ENCODE measurements around the gene PARL. TPM values are rescaled to one million over a fixed set of nuclear protein-coding genes. Genes with fewer than 3 reads are reported as not detected.

The PARL gene
- total RNA-seq, 1 experiment from 2014 or later, result 91.3 TPM

GRCh38 chr3:183819831-183820230 lies 64.8 kb downstream of the PARL start:
- Histone ChIP-seq H3K4me1 (peaks cover 5% of the 10 kb centered on the region; the same call in 1 of the 2 replicates), H3K4me3 (ENCODE audit: low read depth, low read length) (no peak overlapping the region), H3K9me3 (no peaks in the 10 kb centered on the region), H3K27me3 (replicated peaks; ENCODE audit: control insufficient read depth, insufficient read depth, low read length) (no peaks in the 10 kb centered on the region), H3K36me3 (ENCODE audit: control insufficient read depth, insufficient read depth, low read length) (no peaks in the 10 kb centered on the region)
- TF ChIP-seq CTCF (IDR thresholded peaks at IDR 0.05; ENCODE audit: insufficient read depth in 1 of 2, low read depth in 1 of 2, low read length in 1 of 2, severe bottlenecking in 1 of 2, unreplicated experiment in 1 of 2), result no peak
- CTCF ChIA-PET, result no interaction called here
- Mint-ChIP-seq H3K27ac (ENCODE audit: unreplicated experiment) (no peak overlapping the region), H3K4me1 (ENCODE audit: low read depth, unreplicated experiment) (peaks cover 8% of the 10 kb centered on the region), H3K4me3 (ENCODE audit: unreplicated experiment) (no peak overlapping the region), H3K27me3 (ENCODE audit: insufficient read depth, unreplicated experiment) (no peaks in the 10 kb centered on the region), H3K36me3 (ENCODE audit: insufficient read depth, unreplicated experiment) (peaks cover 29% of the 10 kb centered on the region), H3K9me3 (ENCODE audit: unreplicated experiment) (no peaks in the 10 kb centered on the region)
- POLR2A ChIA-PET, result no interaction called here
- no TSS peak for BruUV-seq (replicated peaks)
- intact Hi-C loops (cut with micrococcal nuclease; ENCODE audit: unreplicated experiment), result no loop called here
- no peak for DNase-seq

DNA sequence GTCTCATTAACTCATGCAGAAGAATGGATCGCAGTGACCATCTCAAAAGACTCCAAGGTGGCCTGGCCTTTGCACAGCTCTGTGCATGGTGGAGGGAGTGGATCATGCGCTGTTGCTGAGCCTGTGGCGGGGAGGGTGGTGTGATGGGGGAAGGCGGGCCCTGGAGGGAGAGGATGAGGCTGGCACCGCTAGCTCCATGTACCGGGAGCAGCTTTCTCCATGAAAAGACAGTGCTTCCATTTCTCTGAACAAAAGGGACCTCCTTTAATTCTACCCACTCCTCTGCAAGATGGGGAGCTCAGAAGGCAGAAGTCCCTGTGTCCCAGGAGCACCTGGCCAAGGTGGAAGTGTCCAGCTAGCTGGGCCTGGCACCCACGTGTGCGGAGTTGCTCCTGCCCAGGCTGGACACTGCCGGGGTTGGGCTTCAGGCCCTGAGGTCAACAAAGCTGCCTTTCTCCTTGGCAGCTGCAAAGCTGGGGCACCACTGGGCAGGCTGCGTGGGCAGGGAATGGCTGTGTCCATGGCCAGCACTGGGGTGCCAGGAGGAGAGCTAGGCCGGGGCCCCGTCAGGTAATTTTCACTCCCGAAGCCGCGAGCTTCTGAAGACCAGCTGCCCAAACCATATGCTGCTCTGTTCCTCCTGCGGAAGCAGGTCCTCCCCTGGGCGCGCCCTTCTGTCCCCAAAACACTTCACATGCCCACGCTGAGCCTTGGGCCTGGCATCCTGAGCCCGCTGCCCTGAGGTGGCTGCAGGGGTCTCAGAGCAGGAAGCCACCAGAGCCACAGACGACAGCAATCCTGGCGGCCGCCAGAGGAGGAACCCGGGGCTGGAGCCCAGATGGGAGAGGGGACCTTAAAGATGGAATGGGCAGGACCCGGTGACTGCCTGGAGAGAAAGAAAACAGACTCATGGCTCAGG lies 65.7 kb downstream of the PARL start:
- H3K9me3 Mint-ChIP-seq (ENCODE audit: unreplicated experiment), result no peaks in the 10 kb centered on the region
- Histone ChIP-seq H3K9me3 (no peaks in the 10 kb centered on the region), H3K4me1 (peaks cover 2% of the 10 kb centered on the region; the same call in 1 of the 2 replicates), H3K36me3 (ENCODE audit: control insufficient read depth, insufficient read depth, low read length) (no peaks in the 10 kb centered on the region), H3K27me3 (replicated peaks; ENCODE audit: control insufficient read depth, insufficient read depth, low read length) (no peaks in the 10 kb centered on the region), H3K4me3 (ENCODE audit: low read depth, low read length) (no peak overlapping the region)
- H3K36me3 Mint-ChIP-seq (ENCODE audit: insufficient read depth, unreplicated experiment), result peaks cover 31% of the 10 kb centered on the region
- peaks cover 2% of the 10 kb centered on the region for H3K4me1 Mint-ChIP-seq (ENCODE audit: low read depth, unreplicated experiment)
- H3K27ac Mint-ChIP-seq (ENCODE audit: unreplicated experiment), result no peak overlapping the region
- ChIA-PET POLR2A (no interaction called here), CTCF (no interaction called here)
- DNase-seq, result no peak
- intact Hi-C loops (cut with micrococcal nuclease; ENCODE audit: unreplicated experiment), result no loop called here
- no peak overlapping the region for H3K4me3 Mint-ChIP-seq (ENCODE audit: unreplicated experiment)
- no TSS peak for BruUV-seq (replicated peaks)
- no peak for TF ChIP-seq CTCF (IDR thresholded peaks at IDR 0.05; ENCODE audit: insufficient read depth in 1 of 2, low read depth in 1 of 2, low read length in 1 of 2, severe bottlenecking in 1 of 2, unreplicated experiment in 1 of 2)
- no peaks in the 10 kb centered on the region for H3K27me3 Mint-ChIP-seq (ENCODE audit: insufficient read depth, unreplicated experiment)

DNA sequence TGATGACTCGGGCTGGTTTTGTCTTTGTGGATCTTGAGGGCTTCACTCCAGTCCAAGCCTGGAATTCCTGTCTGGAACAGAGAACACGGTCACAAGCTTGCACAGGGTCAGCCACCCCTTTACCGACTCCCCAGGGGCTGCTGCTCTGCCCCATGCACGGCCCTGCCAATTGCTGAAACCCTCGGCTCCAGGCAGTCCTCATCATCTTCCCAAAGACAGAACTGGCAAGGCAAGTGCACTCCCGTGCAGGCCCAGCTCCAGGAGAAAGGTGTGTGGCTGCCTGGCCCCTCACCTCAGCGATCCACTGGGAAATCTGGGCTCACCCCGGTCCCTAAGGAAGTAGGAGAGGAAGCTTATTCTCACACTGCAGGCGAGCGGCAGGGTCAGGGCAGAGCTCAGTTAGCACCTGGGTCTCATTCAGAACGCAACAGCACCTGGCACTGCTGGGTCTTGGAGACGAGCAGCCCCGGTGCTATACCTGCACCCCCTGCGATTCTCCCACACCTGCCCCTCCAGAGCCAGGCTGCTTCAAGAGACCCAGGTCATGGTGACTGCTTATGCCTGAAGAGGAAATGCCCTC lies 66.5 kb downstream of the PARL start:
- no peak overlapping the region for H3K4me3 ChIP-seq (ENCODE audit: low read depth, low read length)
- intact Hi-C loops (cut with micrococcal nuclease; ENCODE audit: unreplicated experiment), result no loop called here
- H3K4me1 Mint-ChIP-seq (ENCODE audit: low read depth, unreplicated experiment), result no peaks in the 10 kb centered on the region
- H3K27me3 Mint-ChIP-seq (ENCODE audit: insufficient read depth, unreplicated experiment), result no peaks in the 10 kb centered on the region
- no peak for DNase-seq
- H3K4me1 ChIP-seq, result no peaks in the 10 kb centered on the region
- CTCF ChIA-PET, result no interaction called here
- H3K36me3 ChIP-seq (ENCODE audit: control insufficient read depth, insufficient read depth, low read length), result no peaks in the 10 kb centered on the region
- H3K9me3 ChIP-seq, result no peaks in the 10 kb centered on the region
- no peak overlapping the region for H3K27ac Mint-ChIP-seq (ENCODE audit: unreplicated experiment)
- no TSS peak for BruUV-seq (replicated peaks)
- no peak overlapping the region for H3K4me3 Mint-ChIP-seq (ENCODE audit: unreplicated experiment)
- no peaks in the 10 kb centered on the region for H3K27me3 ChIP-seq (replicated peaks; ENCODE audit: control insufficient read depth, insufficient read depth, low read length)
- POLR2A ChIA-PET, result no interaction called here
- no peaks in the 10 kb centered on the region for H3K9me3 Mint-ChIP-seq (ENCODE audit: unreplicated experiment)
- H3K36me3 Mint-ChIP-seq (ENCODE audit: insufficient read depth, unreplicated experiment), result peaks cover 34% of the 10 kb centered on the region
- TF ChIP-seq CTCF (IDR thresholded peaks at IDR 0.05; ENCODE audit: insufficient read depth in 1 of 2, low read depth in 1 of 2, low read length in 1 of 2, severe bottlenecking in 1 of 2, unreplicated experiment in 1 of 2), result no peak
